ENCODE results near the gene KLC4.

Gene KLC4

DNA sequence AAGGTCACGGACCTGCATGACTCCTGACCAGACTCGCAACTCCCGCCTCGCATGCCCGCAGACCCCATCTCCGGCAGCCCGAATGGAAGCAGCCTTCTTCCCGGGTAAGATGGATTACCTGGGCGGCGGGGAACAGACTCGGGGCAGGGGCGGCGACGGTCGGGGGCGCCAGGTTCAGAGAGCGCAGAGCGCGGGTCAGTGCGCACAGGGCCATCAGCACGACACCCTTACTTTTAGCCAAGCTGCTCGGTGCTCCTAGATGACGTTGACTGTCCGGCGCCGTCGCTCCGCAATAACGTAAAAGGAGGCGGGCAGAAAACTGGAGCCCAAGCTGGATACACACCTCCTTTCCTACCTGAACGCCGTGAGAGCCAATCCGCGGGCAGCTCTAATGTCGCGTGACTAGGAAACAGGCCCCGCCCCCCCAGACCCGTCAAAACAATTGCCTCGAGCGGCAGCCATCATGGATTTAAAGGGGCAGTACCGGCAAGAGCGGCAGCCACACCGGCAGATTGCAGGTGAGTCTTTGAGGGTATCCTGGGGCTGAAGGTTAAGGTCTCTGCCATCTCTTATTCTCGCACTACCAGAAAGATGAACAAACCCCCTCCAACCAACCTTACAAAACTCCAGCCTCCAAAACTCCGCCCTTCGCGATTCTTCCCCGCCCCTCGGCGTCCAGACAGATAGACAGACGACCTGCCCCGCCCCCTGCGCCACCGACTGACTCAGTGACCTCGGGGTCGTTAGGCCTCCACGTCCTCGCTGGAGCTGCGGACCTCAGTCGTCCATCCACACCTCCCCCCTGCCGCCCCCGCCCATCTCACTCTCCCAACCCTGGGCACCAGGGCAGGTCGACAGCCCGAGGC, at the start of gene KLC4, which contains the start of gene MRPL2:
KLC4 (plus strand) TSS at position 464 of the 866 bp plus-strand sequence. CDS start 1,705 bp downstream, outside the sequence.
MRPL2 (minus strand) TSS at position 267 of the 866 bp plus-strand sequence; CDS start at position 214, 53 bp downstream.
- FAIRE-seq (peak; percentile 58), DNase-seq (ENCODE audit: low spot score) (peak; percentile 95)

DNA sequence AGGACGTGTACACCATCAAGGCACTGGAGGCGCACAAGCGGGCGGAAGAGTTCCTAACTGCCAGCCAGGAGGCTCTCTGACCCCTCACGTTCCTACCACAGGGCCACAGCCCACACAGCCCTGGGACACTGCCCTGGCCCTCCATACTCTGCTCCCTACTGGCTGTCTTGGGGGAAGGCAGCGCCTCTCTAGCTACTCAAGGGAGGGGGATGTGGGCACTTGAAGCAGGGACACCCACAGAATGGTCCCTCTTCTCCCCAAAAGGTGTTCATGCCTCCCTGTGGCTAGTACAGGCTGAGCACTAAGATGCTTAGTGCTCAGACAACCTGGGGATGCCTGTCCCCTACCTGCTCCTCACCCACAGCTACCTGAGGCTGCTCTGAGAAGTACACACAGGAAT, 48.2 kb upstream of the KLC4 start:
- no peak for DNase-seq (ENCODE audit: low spot score)
- no peak for FAIRE-seq

DNA sequence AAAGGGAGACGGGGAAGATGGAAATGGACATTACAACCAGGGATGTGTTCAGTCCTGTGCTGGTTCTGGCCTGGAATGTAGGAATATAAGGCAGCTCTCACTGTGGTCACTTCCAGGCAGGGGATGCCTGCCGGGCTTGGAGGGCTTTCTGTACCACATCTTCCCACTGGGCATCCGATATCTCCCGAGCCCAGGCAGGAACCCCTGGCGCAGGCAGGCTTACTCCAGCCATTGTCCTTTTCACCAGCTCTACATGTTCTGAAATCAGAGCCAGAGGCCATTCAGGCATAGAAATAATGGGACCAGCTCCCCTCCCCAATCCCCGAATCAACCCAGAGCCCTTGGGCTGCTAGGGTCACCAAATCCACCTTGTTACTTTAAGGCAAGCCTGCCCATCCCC, 47.1 kb upstream of the KLC4 start:
- DNase-seq (ENCODE audit: low spot score) (no peak), FAIRE-seq (no peak)

DNA sequence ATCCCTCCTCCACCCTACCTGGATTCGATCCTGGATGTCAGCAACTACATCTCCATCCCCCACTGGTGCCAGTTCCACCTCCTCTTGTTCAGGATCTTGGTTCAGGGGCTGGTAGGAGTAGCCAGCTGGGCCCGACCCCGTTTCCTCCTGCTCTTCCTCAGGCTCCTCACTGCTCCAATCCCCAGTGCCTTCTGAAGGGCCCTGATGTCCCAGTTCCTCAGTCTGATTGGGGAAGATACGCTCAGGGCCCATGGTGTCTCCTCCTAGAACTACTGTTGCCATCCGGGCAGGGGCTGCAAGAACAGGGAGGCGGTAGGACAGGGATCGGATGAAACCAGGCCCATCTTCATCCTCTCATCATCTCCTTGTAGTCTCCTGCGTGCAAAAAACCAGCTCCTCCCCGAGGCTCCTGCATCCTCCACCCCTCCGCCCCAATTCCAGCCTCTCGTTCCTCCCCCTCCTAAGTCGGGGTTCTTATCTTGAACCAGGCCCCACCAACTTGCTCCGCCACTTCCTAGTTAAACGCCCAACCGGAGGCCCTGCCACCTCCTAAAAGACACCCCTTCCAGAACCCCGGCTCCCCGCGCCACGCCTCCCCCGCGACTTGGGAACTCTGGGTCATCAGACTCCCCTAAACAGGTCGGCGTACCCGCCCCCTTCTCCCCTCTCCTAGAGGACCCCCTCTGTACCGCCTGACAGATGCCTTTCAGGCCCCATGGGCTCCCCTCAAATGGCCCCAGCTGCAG, 46.2 kb upstream of the KLC4 start:
- FAIRE-seq, result no peak
- no peak for DNase-seq (ENCODE audit: low spot score)

DNA sequence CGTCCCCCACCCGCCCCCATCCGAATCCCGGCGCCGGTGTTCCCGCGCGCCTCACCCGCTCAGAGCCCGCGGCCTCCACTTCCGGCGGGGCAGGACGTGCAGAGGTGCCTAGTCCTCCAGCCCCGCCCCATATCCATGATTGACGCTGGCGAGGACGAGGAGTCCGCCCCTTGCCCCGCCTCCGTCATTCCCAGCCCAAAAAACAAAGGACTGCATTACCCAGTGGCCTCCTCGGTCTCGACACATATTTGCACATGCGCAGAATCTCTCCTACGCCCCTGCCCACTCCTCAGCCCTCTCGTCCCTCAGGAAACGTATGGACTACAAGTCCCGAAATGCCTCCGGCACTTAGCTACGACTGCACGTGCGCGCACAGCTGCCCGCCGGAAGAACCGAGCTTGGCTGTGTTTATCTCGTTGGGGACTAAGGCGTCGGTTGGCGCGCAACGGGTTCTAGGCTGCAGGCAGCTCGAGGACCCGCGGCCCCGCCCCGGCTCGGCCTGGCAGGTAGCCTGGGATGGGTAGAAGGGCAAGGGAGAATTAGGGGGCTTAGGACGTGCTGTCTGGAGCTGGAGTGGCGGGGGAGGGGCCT, 45.5 kb upstream of the KLC4 start, which contains the start of the genes KLHDC3 and MEA1:
KLHDC3 (plus strand) TSS at position 407 of the 591 bp plus-strand sequence. CDS start 2,944 bp downstream, outside the sequence.
MEA1 (minus strand) TSS at position 104 of the 591 bp plus-strand sequence. CDS start 133 bp downstream, outside the sequence.
- DNase-seq (ENCODE audit: low spot score) (peak; percentile 99), FAIRE-seq (peak; percentile 86)

DNA sequence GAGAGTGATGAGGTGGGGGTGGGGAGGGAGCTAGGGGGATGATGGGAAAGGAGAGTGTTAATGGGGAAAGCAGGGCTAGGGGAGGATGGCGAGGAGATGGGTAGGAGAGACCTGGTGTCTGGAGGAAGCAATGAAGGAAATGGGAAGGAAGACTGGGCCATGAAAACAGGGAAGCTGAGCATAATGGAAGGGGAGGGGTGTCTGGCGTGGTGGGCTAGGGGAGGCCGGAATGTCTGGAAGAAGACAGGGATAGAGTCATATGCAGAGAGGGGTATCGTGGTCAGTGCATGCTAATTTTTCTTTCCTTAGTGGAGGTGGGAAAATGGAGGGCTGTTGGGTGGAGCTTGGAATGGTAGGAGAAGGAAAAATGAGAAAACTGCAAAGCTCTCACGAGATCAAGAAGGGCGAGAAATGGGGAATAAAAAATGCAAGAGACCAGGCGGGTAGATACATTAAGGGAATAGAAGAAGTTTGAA, 45.0 kb upstream of the KLC4 start:
- no peak for DNase-seq (ENCODE audit: low spot score)
- no peak for FAIRE-seq

DNA sequence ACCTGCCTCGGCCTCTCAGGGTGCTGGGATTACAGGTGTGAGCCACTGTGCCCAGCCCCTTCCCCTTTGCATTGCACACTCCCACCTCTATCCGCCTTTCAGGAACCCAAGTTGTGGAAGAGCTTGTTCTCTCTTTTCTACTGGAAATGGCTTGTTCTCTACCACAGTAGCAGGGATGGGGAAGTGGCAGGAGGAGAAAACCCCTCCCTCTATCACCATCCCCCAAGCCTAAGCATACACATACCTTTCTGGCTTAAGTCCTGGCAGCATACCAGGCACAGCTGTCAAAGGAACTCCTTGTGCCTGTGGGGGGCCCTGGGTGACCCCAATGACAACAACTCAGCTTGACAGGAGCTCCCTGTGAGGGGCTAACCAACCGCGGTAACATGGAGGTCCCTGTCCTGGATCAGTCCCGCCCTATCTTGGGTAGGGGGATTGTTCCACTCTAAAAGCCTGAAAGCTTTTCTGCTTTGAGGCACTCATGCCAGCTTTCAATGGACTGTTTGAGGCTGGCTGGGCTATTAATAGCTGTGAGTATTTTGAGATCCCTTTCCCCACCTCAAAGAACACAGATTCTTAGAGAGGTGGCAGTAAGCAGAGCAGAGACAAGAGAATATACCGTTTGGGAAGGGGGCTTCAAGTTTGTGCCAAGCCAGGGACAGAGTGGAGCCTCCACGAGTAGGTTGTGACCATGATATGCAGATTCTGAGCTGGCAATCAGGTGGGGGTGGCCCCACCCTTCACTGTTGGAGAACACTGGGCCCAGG, 43.1 kb upstream of the KLC4 start:
- FAIRE-seq, result no peak
- no peak for DNase-seq (ENCODE audit: low spot score)

DNA sequence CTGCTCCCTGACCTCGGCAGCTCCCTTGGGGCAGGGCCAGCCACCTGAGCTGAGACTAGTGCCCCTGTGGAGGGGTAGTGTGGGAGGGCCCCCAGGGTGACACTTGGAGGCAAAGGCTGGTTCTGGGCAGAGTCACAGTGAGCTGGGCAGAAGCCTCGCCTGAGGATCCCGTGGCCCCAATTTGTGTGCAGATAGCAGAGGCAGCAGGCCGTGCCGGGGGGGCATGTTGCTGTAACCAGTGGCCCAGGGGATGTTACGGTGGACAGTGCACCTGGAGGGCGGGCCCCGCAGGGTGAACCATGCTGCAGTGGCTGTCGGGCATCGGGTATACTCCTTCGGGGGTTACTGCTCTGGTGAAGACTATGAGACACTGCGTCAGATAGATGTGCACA, 42.5 kb upstream of the KLC4 start:
- no peak for DNase-seq (ENCODE audit: low spot score)
- FAIRE-seq, result no peak

DNA sequence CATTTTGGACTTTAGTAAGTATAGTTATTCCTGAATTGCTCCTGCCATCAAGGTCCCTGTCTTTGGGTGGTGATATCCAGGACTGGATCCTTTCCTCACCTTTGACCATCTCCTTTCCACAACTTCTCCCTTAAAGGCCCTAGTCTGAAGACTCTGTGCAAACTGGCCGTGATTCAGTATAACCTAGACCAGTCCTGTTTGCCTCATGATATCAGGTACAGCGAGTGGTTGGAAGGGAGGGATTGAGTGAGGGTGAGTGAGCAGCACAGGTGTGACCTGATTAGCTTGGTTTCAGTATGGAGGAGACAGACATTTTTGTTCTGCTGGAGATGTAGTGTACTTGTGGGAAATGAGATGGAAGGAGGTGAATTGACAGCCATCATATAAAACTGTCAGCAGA, 40.3 kb upstream of the KLC4 start:
- FAIRE-seq (no peak), DNase-seq (ENCODE audit: low spot score) (no peak)

DNA sequence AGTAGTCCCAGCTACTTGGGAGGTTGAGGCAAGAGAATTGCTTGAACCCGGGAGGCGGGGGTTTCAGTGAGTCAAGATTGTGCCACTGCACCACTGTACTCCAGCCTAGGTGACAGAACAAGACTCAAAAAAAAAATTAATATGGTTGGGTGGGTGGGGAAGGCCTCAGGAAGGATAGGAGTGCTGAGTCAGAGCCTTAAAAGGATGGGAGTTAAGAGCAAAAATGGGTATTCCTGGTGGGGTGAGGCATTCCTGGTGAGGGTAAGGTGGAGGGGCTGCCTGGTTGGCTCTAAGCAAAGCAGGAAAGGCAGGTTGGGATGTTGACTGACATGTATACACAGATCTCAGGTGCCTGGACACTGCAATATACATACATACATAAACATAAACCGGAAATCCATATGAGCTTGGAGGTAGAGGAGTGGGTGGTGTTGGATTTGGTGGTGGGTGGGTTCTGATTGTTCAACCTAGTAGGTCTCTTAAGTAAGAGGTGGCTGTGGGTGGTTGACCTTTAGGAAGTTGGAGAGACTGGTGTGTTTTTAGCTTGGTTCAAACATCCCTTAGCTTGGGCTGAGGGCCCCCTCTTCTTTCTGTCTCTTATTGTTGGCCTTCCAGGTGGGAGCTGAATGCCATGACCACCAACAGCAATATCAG, 39.3 kb upstream of the KLC4 start:
- no peak for DNase-seq (ENCODE audit: low spot score)
- no peak for FAIRE-seq

DNA sequence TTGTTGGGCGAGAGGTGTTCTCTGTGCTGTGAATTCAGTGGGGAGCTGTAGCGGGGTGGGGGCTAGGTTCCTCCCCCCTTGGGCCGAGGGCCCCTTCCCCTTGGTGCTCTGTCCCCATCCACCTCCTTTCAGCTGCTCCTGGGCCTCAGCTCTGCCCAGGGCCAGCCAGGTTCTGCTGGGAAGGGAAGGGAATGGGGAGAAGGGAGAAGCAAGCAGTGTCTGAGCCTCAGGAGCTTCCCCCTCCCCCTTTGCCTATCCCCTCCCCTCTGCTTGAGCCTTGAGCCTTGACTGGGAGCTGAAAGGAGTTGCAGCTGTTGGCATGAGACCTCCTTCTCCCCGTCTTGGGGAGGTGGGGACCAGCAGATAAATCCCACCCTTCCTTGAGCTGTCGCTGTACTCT, 38.6 kb upstream of the KLC4 start:
- FAIRE-seq, result no peak

DNA sequence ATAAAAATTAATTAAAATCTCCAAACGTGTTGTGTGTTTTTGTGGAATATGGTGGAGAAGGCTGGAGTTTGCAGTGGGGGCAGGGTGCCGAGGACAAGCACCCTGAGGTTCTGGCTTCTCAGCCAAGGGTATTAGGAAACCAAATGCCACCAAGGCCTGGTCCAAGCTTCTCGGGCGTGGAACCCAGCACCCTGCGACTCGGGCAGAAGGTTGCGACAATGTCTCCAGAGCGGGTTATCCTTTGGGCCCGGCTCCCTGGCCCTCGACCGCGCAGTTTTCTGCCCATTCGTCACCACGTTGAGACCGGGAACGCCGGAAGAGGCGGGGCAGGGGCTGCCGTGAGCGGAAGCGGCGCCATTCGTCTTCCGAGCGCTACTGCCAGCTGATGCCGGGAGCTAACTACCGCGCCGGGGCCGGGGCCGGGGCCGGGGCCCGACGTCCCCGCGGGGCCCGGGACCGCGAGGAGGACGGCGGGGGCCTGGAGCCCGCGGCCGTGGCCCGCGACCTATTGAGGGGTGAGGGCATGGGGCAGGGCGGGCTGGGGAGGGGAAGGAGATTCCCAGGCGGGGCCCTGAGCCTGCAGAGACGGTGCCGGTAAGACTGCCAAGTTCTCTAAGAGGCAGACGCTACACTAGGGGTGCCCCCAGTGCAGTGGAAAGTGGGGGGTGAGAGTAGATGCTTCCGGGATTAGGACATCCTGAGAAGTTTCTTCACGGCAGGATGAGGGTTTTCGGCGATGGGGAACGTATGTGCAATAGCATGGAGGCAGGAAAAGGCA, 38.0 kb upstream of the KLC4 start, which contains the start of gene RRP36:
RRP36 (plus strand) TSS at position 354 of the 778 bp plus-strand sequence; CDS start at position 386, 32 bp downstream.
- DNase-seq (ENCODE audit: low spot score), result peak; percentile 31

More for the DNA sequence above, 38.6 kb upstream of the KLC4 start:
- DNase-seq (ENCODE audit: low spot score), result no peak

DNA sequence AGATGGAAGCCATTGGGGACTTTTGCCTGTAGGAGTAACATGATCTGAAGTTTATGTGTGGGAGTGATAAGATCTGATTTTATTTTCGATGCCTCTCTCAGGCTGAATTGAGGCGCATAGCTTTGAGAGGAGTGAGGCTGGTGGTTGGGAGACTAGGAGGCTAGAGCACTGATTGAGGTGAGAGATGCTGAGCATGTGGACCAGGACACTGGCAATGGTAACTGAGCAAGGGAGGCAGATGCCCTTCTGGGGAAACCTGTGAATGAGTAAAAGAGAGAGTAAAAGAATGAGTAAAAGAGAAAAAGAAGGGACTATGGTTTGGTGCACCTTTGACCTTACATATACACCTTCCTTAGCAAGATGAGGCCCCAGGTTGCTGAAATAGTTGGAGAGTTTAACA, 35.0 kb upstream of the KLC4 start:
- DNase-seq (ENCODE audit: low spot score), result no peak
- no peak for FAIRE-seq

More for the DNA sequence above, 38.0 kb upstream of the KLC4 start, which contains the start of gene RRP36:
- no peak for FAIRE-seq

DNA sequence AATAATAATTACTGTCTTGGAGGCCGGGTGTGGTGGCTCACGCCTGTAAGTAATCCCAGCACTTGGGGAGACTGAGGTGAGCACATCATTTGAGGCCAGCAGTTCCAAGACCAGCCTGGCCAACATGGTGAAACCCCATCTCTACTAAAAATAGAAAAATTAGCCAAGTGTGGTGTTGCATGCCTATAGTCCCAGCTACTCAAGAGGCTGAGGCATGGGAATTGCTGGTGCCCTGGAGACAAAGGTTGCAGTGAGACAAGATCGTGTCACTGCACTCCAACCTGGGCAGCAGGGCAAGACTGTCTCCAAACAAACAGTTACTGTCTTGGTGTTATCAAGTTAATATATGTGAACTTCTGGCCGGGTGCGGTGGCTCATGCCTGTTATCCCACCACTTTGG, 33.1 kb upstream of the KLC4 start:
- DNase-seq (ENCODE audit: low spot score) (no peak), FAIRE-seq (no peak)

DNA sequence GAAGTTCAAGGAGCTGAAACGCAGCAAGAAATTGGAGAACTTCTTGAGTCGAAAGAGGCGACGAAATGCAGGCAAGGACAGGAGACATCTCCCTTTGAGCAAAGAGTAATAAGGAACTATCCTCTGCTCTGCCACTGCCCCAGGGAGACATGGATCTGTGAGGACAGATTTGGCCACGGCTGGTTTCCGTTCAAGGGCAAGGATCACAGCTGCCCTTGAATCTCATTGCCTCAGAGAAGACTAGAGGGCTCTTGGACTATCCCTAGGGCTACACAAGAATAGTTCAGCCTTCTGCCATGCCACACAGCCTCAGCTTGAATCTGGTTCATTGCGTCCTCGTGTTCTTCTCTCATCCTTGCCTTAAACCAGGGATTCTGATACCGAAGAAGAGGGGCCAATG, 30.3 kb upstream of the KLC4 start:
- DNase-seq (ENCODE audit: low spot score) (no peak), FAIRE-seq (no peak)

DNA sequence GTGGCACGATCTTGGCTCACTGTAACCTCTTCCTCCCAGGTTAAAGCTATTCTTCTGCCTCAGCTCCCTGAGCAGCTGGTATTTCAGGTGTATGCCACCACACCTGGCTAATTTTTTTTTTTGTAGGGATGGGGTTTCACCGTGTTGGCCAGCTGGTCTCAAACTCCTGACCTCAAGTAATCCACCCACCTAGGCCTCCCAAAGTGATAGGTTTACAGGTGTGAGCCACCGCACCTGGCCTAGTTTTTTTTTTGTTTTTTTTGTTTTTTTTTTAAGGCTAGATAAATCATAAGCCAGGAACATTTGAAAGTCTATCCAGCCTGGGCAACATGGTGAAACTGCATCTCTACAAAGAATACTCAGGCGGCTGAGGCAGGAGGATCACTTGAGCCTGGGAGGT, 27.1 kb upstream of the KLC4 start:
- DNase-seq (ENCODE audit: low spot score) (no peak), FAIRE-seq (no peak)

DNA sequence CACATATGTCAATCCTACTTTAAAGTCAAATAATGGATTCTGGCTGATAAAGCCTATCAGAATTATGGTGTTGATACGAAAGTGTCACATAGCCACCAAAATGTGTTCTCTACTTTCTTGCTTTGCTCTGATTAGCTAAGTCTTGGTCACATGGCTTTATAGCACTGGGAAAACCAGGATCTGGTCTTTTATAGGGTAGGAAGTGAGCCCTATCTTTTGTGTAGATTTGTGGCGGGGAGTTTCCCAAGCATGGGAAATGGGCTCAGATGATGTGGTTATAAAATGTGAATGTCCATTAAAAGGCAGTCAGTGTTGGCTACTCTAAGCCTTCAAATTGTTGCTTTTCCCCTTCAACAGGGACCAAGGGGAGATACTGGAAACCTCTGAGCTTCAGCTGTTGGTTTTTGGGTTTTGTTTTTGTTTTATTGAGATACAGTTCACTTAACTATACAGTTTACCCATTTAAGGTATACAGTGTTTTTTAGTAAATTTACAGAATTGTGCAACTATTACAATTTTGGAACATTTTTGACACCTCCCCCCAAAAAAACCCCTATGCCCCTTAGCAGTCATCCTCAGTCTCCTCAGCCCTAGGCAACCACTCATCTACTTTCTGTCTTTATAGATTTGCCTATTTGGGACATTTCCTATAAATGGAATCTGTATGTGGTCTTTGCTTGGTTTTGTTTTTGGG, 25.8 kb upstream of the KLC4 start:
- FAIRE-seq (no peak), DNase-seq (ENCODE audit: low spot score) (no peak)

DNA sequence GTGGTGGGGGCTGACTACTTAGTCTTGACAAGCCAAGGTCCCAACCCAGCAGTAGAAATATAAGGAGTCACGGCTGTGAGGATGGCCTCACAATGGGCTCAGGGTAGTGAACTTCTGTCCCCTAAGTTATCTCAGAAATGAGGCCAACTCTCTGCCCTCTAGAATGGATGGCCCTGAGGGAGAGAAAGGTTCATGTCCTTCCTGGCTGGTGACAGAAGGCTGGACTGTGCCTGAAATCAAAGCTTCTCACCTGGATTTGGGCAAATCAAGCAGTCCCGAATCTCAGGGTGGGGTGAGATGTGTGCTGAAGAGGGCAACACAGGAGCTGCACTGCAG, 25.3 kb upstream of the KLC4 start:
- no peak for DNase-seq (ENCODE audit: low spot score)
- FAIRE-seq, result no peak

All from RCC 7860 (cell line).